Right atrium auricular region (tissue), 2 donors: ENCODE measurements around the gene ICA1. TPM values are rescaled to one million over a fixed set of nuclear protein-coding genes. Genes with fewer than 3 reads are reported as not detected.

ENCODE experiments used
- DNase-seq: peaks from one replicate; pipeline ENCODE4 v3.0.0-alpha.2; 2019; ENCODE audit warnings: low spot score
- H3K27ac ChIP-seq, 2 donors: fragments of 200-600 bp; sonication (generic); 1 replicate in 1 of 2; 2 replicates in 1 of 2; pipeline ENCODE4 v1.5.1; 2016 to 2019
- H3K27me3 ChIP-seq, 2 donors: fragments of 200-600 bp; sonication (generic); one replicate each; pipeline versions ENCODE4 v1.5.1 to v1.6.0; 2017 to 2019
- H3K36me3 ChIP-seq: fragments of 200-600 bp; sonication (generic); one replicate; pipeline ENCODE4 v1.5.1; 2016
- H3K4me1 ChIP-seq, 2 donors: fragments of 200-600 bp; sonication (generic); one replicate each; pipeline versions ENCODE4 v1.5.1 to v1.6.0; 2017 to 2019
- H3K4me3 ChIP-seq, 2 donors: fragments of 200-600 bp; sonication (generic); 1 replicate in 1 of 2; 2 replicates in 1 of 2; pipeline ENCODE4 v1.5.1; 2017 to 2019; ENCODE audit warnings: mild to moderate bottlenecking in 1 of 2, moderate library complexity in 1 of 2
- H3K9me3 ChIP-seq, 2 donors: fragments of 200-600 bp; sonication (generic); one replicate each; pipeline ENCODE4 v1.5.1; 2019
- CTCF ChIP-seq, 2 donors: fragments of 200-600 bp; sonication (generic); IDR thresholded peaks; one replicate each; pipeline ENCODE4 v1.5.1; 2019; ENCODE audit warnings: antibody characterized with exemption in 2 of 2
- total RNA-seq, 2 donors: library from RNA; depleted of rRNA; stranded (reverse); fragments of >200 nt; gene quantifications; one replicate each; pipeline ENCODE4 v1.1.0, GENCODE V29; 2016

ICA1 gene
- total RNA-seq, 2 donors from 2014 or later = 39.4 to 51.8 TPM

GRCh38 chr7:8206956-8207355 lies 55.0 kb downstream of the ICA1 start:
- Histone ChIP-seq H3K27ac (no peak overlapping the region), H3K4me3 (no peak overlapping the region), H3K27me3 (no peaks in the 10 kb centered on the region), H3K9me3 (no peaks in the 10 kb centered on the region), H3K4me1 (peaks cover 0 to 15% of the 10 kb centered on the region in 2 donors), H3K36me3 (no peaks in the 10 kb centered on the region)
- DNase-seq = no peak
- TF ChIP-seq CTCF (IDR thresholded peaks at IDR 0.05) = no peak

GRCh38 chr7:8205537-8205936 lies 56.4 kb downstream of the ICA1 start:
- no peak overlapping the region for H3K4me3 ChIP-seq
- peaks cover 0 to 6% of the 10 kb centered on the region in 2 donors for H3K4me1 ChIP-seq
- H3K36me3 ChIP-seq = no peaks in the 10 kb centered on the region
- no peaks in the 10 kb centered on the region for H3K27me3 ChIP-seq
- TF ChIP-seq CTCF (IDR thresholded peaks at IDR 0.05) = no peak
- no peak for DNase-seq
- no peak overlapping the region for H3K27ac ChIP-seq
- no peaks in the 10 kb centered on the region for H3K9me3 ChIP-seq

- Histone ChIP-seq H3K4me3 (no peak overlapping the region), H3K9me3 (no peaks in the 10 kb centered on the region), H3K27me3 (no peaks in the 10 kb centered on the region), H3K36me3 (no peaks in the 10 kb centered on the region), H3K27ac (no peak overlapping the region), H3K4me1 (peaks cover 0 to 6% of the 10 kb centered on the region in 2 donors)
- no peak for DNase-seq
- TF ChIP-seq CTCF (IDR thresholded peaks at IDR 0.05) = no peak
Observed at GRCh38 chr7:8205031-8205387, 57.0 kb downstream of the ICA1 start.

- H3K4me3 ChIP-seq = no peak overlapping the region
Observed at GRCh38 chr7:8204339-8205030, 57.5 kb downstream of the ICA1 start.

GRCh38 chr7:8201846-8202441 lies 60.0 kb downstream of the ICA1 start:
- H3K9me3 ChIP-seq = no peaks in the 10 kb centered on the region

More at GRCh38 chr7:8204339-8205030, 57.5 kb downstream of the ICA1 start:
- peaks cover 0 to 6% of the 10 kb centered on the region in 2 donors for H3K4me1 ChIP-seq
- TF ChIP-seq CTCF (IDR thresholded peaks at IDR 0.05) = no peak
- no peaks in the 10 kb centered on the region for H3K36me3 ChIP-seq
- H3K27ac ChIP-seq = no peak overlapping the region
- no peak for DNase-seq
- H3K27me3 ChIP-seq = no peaks in the 10 kb centered on the region
- H3K9me3 ChIP-seq = no peaks in the 10 kb centered on the region

More at GRCh38 chr7:8201846-8202441, 60.0 kb downstream of the ICA1 start:
- no peaks in the 10 kb centered on the region for H3K36me3 ChIP-seq
- no peaks in the 10 kb centered on the region for H3K27me3 ChIP-seq
- no peak for DNase-seq
- no peak for TF ChIP-seq CTCF (IDR thresholded peaks at IDR 0.05)
- H3K4me3 ChIP-seq = no peak overlapping the region
- H3K27ac ChIP-seq = no peak overlapping the region
- H3K4me1 ChIP-seq = peaks cover 0 to 6% of the 10 kb centered on the region in 2 donors
